HepG2 (cell line): ENCODE data around the gene CD163.

Source experiments
- EZH2 ChIP-seq: conservative IDR thresholded peaks from 2 replicates; pipeline ENCODE4 v1.6.1; 2012; ENCODE audit warnings: mild to moderate bottlenecking, low read depth, low read length, moderate library complexity
- HCFC1 ChIP-seq: fragments of 150-350 bp; IDR thresholded peaks from 2 replicates; pipeline ENCODE4 v1.6.1; 2014; ENCODE audit warnings: low read depth, low read length
- IKZF1 ChIP-seq: fragments of 450-650 bp; IDR thresholded peaks from 2 replicates; pipeline ENCODE4 v1.7.1; 2016
- SRF ChIP-seq: IDR thresholded peaks from 2 replicates; pipeline ENCODE4 v1.6.1; 2011; ENCODE audit warnings: mild to moderate bottlenecking, low read depth, low read length, moderate library complexity
- ZC3H4 ChIP-seq: sonication (generic); formaldehyde crosslinking; IDR thresholded peaks from 2 replicates; pipeline ENCODE4 v1.4.0; 2020; ENCODE audit warnings: missing genetic modification reagents, borderline replicate concordance
- TF ChIP-seq, protein P1 (sequence below): sonication (generic); formaldehyde crosslinking; IDR thresholded peaks from 2 replicates; pipeline ENCODE4 v1.5.0; 2020; ENCODE audit warnings: mild to moderate bottlenecking, missing genetic modification reagents, moderate library complexity
- TF ChIP-seq, protein P2 (sequence below): sonication (generic); formaldehyde crosslinking; IDR thresholded peaks from 2 replicates; pipeline ENCODE4 v1.5.0; 2020; ENCODE audit warnings: mild to moderate bottlenecking, missing genetic modification reagents

DNA sequence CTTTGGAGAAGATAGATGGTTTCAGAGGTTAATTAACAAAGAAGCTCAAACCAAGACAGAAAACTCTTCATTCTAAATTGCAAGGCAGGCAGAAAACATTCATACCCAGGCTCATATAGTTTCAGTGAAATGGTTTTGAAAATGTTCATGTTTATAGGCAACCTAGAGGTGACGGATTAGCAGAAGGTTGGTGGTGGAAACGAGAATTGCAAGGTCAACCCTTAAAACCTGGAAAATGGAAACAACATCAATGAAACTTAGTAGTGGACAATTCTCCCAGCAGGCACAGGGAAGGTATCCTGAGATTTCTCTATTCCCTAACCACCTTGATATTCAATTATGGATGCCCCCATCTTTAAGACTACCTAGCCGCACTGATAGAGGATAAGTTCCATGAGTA, 965 bp downstream of the CD163 start:
- TF ChIP-seq ZC3H4 (CRISPR knock-in tag) (no peak), SRF (no peak), EZH2 (no peak), HCFC1 (no peak), IKZF1 (no peak)
- TF ChIP-seq, protein P1, sequence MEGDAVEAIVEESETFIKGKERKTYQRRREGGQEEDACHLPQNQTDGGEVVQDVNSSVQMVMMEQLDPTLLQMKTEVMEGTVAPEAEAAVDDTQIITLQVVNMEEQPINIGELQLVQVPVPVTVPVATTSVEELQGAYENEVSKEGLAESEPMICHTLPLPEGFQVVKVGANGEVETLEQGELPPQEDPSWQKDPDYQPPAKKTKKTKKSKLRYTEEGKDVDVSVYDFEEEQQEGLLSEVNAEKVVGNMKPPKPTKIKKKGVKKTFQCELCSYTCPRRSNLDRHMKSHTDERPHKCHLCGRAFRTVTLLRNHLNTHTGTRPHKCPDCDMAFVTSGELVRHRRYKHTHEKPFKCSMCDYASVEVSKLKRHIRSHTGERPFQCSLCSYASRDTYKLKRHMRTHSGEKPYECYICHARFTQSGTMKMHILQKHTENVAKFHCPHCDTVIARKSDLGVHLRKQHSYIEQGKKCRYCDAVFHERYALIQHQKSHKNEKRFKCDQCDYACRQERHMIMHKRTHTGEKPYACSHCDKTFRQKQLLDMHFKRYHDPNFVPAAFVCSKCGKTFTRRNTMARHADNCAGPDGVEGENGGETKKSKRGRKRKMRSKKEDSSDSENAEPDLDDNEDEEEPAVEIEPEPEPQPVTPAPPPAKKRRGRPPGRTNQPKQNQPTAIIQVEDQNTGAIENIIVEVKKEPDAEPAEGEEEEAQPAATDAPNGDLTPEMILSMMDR: no peak
- TF ChIP-seq, protein P2, sequence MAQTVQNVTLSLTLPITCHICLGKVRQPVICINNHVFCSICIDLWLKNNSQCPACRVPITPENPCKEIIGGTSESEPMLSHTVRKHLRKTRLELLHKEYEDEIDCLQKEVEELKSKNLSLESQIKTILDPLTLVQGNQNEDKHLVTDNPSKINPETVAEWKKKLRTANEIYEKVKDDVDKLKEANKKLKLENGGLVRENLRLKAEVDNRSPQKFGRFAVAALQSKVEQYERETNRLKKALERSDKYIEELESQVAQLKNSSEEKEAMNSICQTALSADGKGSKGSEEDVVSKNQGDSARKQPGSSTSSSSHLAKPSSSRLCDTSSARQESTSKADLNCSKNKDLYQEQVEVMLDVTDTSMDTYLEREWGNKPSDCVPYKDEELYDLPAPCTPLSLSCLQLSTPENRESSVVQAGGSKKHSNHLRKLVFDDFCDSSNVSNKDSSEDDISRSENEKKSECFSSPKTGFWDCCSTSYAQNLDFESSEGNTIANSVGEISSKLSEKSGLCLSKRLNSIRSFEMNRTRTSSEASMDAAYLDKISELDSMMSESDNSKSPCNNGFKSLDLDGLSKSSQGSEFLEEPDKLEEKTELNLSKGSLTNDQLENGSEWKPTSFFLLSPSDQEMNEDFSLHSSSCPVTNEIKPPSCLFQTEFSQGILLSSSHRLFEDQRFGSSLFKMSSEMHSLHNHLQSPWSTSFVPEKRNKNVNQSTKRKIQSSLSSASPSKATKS (CRISPR knock-in tag): no peak
